Ishikawa (cell line): ENCODE data around the gene TSPAN11.

Experiments used
- CREB1 ChIP-seq: IDR thresholded peaks from 2 replicates; pipeline ENCODE4 v1.6.1; 2012; ENCODE audit warnings: low read depth
- EGR1 ChIP-seq: IDR thresholded peaks from 2 replicates; pipeline ENCODE4 v1.6.1; 2012
- EP300 ChIP-seq: IDR thresholded peaks from 2 replicates; pipeline ENCODE4 v1.6.1; 2012; ENCODE audit warnings: borderline replicate concordance
- FOXM1 ChIP-seq: IDR thresholded peaks from 2 replicates; pipeline ENCODE4 v1.6.1; 2012; ENCODE audit warnings: low read depth, borderline replicate concordance
- RAD21 ChIP-seq: IDR thresholded peaks from 2 replicates; pipeline ENCODE4 v1.6.1; 2012; ENCODE audit warnings: low read depth
- TAF1 ChIP-seq: IDR thresholded peaks from 2 replicates; pipeline ENCODE4 v1.6.1; 2012; ENCODE audit warnings: low read depth, mild to moderate bottlenecking
- TCF12 ChIP-seq: IDR thresholded peaks from 2 replicates; pipeline ENCODE4 v1.6.1; 2012; ENCODE audit warnings: low read depth
- TEAD4 ChIP-seq: IDR thresholded peaks from 2 replicates; pipeline ENCODE4 v1.6.1; 2012
- YY1 ChIP-seq: IDR thresholded peaks from 2 replicates; pipeline ENCODE4 v1.6.1; 2012; ENCODE audit warnings: low read depth
- ZBTB7A ChIP-seq: IDR thresholded peaks from 2 replicates; pipeline ENCODE4 v1.6.1; 2012; ENCODE audit warnings: low read depth
- TF ChIP-seq, protein P1 (sequence below): IDR thresholded peaks from 2 replicates; pipeline ENCODE4 v1.6.1; 2012
- TF ChIP-seq, protein P2 (sequence below): IDR thresholded peaks from 2 replicates; pipeline ENCODE4 v1.6.1; 2012; ENCODE audit warnings: low read depth, mild to moderate bottlenecking
- TF ChIP-seq, protein P3 (sequence below): IDR thresholded peaks from 2 replicates; pipeline ENCODE4 v1.6.1; 2012

DNA sequence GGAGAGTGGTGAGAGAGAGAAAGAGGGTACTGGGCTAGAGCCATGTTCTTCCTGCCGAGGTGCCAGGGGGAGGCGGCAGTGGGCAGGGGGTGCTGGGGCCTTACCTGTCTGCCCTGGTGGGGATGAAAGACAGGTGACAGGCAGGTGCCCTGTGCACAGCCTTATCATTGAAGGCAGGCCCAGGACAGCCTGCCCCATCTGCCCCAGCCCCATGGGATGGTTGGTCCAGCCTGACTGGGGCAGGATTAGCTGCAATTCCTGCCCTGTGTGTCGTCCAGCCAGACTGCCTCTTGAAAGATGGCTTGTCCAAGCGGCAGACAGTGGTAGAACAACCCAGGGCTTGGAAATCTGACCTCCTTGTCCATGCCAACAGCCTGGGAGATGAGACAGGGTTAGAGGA is 67.2 kb downstream of the TSPAN11 start:
- TF ChIP-seq TAF1 (no peak), CREB1 (no peak), ZBTB7A (no peak), EP300 (no peak), TCF12 (no peak), RAD21 (no peak), TEAD4 (no peak), YY1 (no peak), EGR1 (no peak), FOXM1 (no peak)
- TF ChIP-seq, protein P1, sequence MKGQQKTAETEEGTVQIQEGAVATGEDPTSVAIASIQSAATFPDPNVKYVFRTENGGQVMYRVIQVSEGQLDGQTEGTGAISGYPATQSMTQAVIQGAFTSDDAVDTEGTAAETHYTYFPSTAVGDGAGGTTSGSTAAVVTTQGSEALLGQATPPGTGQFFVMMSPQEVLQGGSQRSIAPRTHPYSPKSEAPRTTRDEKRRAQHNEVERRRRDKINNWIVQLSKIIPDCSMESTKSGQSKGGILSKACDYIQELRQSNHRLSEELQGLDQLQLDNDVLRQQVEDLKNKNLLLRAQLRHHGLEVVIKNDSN = no peak
- TF ChIP-seq, protein P2, sequence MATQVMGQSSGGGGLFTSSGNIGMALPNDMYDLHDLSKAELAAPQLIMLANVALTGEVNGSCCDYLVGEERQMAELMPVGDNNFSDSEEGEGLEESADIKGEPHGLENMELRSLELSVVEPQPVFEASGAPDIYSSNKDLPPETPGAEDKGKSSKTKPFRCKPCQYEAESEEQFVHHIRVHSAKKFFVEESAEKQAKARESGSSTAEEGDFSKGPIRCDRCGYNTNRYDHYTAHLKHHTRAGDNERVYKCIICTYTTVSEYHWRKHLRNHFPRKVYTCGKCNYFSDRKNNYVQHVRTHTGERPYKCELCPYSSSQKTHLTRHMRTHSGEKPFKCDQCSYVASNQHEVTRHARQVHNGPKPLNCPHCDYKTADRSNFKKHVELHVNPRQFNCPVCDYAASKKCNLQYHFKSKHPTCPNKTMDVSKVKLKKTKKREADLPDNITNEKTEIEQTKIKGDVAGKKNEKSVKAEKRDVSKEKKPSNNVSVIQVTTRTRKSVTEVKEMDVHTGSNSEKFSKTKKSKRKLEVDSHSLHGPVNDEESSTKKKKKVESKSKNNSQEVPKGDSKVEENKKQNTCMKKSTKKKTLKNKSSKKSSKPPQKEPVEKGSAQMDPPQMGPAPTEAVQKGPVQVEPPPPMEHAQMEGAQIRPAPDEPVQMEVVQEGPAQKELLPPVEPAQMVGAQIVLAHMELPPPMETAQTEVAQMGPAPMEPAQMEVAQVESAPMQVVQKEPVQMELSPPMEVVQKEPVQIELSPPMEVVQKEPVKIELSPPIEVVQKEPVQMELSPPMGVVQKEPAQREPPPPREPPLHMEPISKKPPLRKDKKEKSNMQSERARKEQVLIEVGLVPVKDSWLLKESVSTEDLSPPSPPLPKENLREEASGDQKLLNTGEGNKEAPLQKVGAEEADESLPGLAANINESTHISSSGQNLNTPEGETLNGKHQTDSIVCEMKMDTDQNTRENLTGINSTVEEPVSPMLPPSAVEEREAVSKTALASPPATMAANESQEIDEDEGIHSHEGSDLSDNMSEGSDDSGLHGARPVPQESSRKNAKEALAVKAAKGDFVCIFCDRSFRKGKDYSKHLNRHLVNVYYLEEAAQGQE = no peak
- TF ChIP-seq, protein P3, sequence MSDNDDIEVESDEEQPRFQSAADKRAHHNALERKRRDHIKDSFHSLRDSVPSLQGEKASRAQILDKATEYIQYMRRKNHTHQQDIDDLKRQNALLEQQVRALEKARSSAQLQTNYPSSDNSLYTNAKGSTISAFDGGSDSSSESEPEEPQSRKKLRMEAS = no peak
